ENCODE results near the gene ARHGAP40.

The ARHGAP40 gene

DNA sequence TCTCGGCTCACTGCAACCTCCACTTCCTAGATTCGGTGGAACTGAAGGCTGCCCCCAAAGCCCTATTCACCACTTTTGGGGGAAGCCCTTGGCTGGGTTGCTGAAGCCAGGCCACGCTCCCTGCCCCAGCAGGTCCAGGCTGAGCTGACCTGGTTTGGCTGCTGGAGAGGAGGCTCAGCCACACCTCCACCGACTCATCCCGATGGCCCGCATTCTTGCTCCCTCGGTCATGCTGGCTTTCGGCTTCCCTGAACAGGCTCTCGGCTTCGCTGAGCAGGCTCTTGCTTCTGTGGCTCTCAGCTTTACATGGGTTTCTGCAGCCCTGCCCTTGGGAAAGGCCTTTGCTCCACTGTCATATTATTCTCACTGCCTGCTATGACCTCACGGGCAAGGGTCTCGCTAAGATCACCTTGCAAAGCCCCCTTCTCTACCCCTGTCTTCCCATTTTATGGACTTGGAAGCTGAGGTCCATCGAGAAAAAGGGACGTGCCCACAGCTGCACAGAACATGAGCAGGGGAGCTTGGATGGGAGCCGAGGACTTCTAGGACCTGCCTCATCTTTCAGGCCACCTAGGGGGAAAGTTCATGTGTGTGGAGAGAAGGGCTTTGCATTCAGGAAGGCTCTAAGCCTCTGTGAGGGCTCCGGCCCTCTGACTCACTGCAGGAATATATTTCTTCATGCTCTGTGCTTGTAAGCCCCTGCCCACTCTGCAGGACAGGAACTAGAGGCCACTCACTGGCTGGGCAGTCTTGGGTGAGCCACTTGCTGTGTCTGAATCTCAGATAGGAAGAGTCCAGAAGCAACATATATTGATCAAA is 15.6 kb downstream of the ARHGAP40 start:
- in situ Hi-C loops (cut with MboI; ENCODE audit: low sequenced_read_pairs), result no loop called here

DNA sequence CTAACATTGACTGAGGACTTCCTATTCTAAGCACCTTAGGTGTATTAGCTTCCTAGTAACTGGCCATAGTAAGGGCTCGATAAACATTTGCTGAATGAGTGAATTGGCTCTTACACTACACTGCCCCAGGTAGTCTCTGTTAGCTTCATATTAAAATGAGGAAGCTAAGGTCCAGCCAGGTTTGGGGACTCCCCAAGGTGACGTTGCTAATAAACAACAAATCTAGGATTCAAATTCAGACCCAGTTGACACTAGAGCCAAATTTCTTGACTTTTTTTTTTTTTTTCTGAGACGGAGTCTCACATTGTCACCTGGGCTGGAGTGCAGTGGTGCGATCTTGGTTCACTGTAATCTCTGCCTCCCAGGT is 16.2 kb downstream of the ARHGAP40 start:
- in situ Hi-C loops (cut with MboI; ENCODE audit: low sequenced_read_pairs), result no loop called here

DNA sequence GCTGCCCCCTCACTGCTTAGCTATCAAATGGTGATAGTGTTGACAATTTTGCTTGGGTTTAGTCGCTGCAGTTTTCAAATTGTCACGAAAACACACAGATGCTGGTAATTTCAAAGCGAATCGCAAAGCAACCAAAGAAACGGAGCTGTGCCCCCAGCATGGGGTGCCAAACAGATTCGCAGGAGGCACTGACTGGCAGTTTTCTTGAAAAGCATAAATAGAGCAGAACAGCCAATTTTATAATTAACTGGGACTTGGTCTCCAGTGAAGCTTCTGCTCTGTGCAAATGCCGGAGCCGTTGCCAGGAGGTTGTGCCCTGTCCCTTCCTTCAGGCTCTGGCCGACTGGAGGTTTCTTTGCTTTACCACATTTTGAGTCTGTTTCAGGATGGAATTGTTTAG is 18.8 kb downstream of the ARHGAP40 start:
- in situ Hi-C loops (cut with MboI; ENCODE audit: low sequenced_read_pairs), result no loop called here

DNA sequence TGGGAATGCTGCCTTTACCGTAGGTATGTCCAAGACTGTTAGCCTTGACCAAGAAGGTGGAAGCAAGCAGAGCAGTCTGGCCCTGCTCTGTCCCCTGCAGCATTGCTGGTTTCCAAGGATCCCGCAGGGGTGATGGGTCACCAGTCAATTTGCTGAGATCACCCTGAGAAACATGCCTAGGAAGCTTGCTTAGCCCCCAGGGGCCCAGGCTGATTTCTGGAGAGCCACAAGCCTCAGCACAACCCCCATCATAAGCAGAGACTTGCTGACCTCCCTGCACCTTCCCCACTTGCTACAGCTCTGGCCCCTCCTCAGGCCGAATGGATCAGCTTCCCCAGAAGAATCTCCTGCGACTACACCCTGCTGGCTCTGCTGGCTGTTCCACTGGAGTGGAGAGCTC is 21.5 kb downstream of the ARHGAP40 start:
- in situ Hi-C loops (cut with MboI; ENCODE audit: low sequenced_read_pairs), result no loop called here

DNA sequence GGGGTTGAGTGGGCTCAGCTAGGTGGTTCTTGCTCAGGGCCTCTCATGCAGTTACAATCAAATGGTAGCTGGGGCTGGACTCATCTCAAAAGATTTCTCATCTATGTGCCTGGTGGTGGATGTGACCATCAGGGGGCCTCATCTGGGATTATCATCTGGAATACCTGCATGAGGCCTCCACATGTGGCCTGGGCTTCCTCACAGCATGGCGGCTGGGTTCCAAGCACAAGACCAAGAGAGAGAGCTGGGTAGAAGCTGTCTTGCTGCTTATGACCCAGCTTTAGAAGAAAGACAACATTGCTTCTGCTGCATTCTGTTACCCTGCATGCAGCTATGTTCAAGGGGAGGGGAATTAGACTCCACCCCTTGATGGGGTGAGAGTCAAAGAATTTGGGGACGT is 22.5 kb downstream of the ARHGAP40 start:
- in situ Hi-C loops (cut with MboI; ENCODE audit: low sequenced_read_pairs), result no loop called here

DNA sequence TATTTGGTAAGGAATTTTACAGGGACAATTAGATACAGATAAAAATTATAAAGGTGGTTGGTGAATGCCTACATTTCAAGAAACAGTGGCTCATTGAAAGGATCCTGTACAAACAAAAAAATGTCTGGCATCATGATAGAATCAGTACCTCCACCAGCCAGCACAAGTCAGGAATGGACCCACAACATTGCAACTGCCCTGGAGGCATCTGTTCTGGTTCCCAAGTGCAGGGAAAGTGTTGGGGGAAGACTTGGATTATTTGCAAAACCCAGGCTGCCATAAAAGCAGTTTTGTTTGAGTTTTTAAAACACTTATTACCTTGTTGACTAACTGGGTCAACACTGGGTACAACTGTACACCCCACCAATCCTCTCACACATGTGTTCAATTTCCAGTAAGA is 24.3 kb downstream of the ARHGAP40 start:
- in situ Hi-C loops (cut with MboI; ENCODE audit: low sequenced_read_pairs), result loop anchor here (25.0 kb wide), 2 partner anchors 286 to 411 kb away; no protein-coding TSS in a partner anchor

DNA sequence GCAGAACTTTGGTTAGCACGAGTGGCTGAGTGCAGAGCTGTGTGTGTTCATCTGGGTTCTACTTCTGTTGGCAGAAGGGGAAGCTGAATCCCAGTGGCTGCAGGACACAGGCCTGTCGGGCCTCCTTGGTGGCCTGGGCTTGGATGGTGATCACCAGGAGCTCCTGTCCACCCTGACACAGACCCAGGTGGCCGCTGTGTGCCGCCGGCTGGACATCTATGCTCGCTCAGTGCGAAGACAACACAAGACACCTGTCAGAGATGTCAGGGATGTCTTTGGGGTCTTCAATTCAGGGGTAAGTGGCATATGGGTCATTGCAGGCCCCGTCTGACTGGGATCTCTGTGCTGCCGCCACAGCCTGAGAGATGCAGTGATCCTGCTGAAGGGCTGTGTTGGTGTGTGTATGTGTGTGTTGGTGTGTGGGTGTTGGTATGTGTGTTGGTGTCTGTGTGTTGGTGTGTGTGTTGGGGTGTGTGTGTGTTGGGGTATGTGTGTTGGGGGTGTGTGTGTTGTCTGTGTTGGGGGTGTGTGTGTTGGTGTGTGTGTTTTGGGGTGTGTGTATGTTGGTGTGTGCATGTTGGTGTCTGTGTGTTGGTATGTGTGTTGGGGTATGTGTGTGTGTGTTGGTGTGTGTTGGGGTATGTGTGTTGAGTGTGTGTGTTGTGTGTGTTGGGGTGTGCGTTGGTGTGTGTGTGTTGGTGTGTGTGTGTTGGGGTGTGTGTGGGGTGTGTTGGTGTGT is 25.5 kb downstream of the ARHGAP40 start:
- in situ Hi-C loops (cut with MboI; ENCODE audit: low sequenced_read_pairs), result loop anchor here (25.0 kb wide), 2 partner anchors 285 to 410 kb away; no protein-coding TSS in a partner anchor

DNA sequence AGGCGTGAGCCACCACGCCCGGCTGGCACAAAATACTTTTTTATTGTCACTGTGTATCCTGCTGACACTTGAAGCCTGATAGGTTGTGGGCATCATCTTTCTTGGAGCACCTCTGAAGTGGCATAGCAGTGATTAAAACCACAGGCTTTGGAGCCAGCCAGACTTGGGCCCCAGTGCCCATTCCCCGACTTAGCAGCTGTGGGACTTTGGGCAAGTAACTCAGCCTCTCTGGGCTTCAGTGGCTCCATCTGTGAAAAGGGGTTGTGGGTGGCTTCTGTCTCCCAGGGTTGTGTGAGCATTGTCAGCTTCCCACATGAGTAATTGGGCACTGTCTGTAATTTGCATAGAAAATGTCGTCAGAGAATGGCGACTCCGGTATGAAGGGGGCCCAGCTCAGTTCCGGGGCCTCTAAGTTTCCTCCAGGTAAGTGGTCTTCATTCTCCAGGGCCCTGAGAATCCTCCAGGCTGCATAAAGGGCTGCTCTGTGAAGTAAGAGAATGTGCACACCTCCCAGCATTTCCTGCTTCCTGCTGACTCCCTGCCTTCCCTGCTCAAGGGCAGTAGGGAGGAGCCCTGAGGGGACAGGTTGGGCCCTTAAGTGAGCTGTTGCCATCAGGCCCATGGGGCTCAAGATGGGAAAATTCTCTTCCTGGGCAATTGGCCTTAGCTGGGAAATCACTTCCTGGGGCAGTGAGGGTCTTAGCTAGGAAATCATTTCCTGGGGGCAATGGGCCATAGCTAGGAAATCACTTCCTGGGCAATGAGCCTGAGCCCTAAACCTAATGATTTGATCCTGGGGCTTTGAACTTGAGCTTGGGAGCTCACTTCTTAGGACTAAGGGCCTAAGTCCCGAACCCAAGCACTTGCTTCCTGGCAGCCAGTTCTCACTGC is 27.2 kb downstream of the ARHGAP40 start:
- in situ Hi-C loops (cut with MboI; ENCODE audit: low sequenced_read_pairs), result loop anchor here (25.0 kb wide), 2 partner anchors 283 to 408 kb away; no protein-coding TSS in a partner anchor

DNA sequence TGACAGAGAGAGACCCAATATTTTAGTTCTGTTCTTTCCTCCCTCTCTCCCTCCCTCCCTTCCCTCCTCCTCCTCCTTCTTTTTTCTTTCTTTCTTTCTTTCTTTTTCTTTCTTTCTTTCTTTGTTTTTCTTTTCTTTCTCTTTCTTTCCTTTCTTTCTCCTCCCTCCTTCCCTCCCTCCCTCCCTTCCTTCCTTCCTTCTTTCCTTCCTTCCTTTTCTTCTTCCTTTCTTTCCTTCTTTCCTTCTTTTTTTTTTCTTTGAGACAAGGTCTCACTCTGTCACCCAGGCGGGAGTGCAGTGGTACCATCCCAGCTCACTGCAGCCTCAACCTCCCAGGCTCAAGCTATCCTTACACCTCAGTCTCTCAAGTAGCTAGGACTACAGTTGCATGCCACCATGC is 28.4 kb downstream of the ARHGAP40 start:
- in situ Hi-C loops (cut with MboI; ENCODE audit: low sequenced_read_pairs), result loop anchor here (25.0 kb wide), 2 partner anchors 282 to 407 kb away; no protein-coding TSS in a partner anchor

DNA sequence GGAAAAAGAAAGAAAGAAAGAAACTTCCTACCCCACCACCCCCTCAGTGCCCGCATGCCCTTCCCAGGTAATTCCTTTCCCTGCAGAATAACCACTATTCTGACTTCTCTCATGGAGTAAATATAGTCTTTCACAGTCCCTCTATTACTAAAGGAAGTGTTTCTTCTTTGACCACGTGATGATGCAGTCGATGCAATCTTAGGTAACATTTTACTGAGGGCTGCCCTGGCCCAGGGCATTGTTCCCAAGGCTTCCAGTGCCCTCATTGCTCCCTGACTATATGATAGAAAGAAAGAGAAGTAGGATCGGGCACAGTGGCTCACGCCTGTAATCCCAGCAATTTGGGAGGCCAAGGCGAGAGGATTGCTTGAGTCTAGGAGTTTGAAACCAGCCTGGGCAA is 29.1 kb downstream of the ARHGAP40 start:
- in situ Hi-C loops (cut with MboI; ENCODE audit: low sequenced_read_pairs), result loop anchor here (25.0 kb wide), 2 partner anchors 282 to 407 kb away; no protein-coding TSS in a partner anchor

DNA sequence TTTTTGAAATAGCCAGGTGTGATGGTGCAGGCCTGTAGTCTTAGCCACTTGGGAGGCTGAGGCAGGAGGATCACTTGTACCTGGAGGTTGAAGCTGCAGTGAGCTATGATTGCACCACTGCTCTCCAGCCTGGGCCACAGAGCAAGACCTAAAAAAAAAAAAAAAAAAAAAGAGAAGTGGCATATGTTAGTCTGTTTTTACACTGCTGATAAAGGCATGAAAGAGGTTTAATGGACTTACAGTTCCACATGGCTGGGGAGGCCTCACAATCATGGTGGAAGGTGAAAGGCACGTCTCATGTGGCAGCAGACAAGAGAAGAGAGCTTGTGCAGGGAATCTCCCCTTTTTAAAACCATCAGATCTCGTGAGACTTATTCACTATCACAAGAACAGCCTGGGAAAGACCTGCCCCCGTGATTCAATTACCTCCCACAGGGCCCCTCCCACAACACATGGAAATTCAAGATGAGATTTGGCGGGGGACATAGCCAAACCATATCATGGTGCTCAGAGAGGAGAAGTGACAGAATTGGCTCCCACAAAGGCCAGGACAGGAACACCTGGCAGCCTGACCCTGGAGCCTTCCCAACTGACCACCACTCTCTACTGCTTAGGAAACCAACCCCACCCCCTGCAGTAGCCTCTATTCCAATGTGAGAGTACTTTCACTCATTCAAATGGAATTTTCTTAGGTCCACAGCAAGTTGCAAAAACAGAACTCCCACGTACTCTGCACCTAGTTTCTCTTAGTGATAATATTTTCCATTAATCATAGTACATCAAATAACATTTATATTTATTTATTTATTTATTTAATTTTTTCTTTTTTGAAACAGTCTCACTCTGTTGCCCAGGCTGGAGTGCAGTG is 29.8 kb downstream of the ARHGAP40 start:
- in situ Hi-C loops (cut with MboI; ENCODE audit: low sequenced_read_pairs), result loop anchor here (25.0 kb wide), 2 partner anchors 281 to 406 kb away; no protein-coding TSS in a partner anchor

DNA sequence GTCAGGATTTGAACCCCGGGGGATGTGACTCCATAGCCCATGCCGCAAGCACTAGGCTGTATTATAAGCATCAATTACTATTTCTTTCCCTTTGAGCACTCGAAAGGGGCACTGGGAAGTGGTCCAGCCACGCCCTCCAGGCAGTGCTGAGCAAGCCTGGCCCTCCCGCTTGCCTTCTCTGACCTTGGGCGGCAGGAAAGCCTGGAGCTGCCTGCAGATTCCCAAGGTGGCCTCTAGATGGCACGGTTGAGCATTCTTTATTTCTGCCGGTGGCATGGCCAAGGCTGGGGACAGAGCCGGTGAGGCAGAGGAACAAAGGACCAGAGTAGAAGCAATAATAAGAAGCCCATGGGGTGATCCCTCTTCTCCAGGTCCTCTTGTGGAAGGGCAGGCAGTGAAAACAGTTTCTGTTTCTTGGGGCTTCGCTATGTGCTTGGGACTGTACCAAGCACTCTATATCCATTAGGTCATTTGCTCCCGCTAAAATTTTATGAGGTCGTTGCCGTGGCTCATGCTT is 32.0 kb downstream of the ARHGAP40 start:
- in situ Hi-C loops (cut with MboI; ENCODE audit: low sequenced_read_pairs), result loop anchor here (25.0 kb wide), 2 partner anchors 279 to 404 kb away; no protein-coding TSS in a partner anchor

DNA sequence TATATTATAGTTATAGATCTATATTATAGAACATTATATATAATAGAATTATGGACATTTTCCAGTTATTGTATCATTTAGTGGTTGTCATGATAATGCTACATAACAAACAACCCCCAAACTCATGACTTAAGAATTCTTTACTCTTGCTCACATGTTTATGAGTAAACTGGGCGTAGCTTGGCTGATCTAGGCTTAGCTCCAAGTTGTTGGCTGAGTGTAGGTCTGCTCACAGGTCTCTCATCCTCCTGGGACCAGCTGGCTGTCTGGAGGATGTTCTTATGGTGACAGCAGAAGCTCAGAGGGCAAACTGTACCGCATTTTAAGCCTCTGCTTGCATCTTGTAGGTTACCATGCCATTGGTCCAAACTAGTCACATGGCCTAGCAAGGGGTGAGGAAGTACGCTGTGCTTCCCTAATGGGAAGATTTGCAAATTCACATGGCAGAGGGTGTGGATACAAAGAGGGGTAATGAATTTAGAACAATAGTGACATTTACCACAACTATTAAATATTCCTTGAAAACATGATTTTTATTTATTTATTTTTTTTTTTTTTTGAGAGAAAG is 34.2 kb downstream of the ARHGAP40 start:
- in situ Hi-C loops (cut with MboI; ENCODE audit: low sequenced_read_pairs), result loop anchor here (25.0 kb wide), 2 partner anchors 276 to 401 kb away; no protein-coding TSS in a partner anchor

DNA sequence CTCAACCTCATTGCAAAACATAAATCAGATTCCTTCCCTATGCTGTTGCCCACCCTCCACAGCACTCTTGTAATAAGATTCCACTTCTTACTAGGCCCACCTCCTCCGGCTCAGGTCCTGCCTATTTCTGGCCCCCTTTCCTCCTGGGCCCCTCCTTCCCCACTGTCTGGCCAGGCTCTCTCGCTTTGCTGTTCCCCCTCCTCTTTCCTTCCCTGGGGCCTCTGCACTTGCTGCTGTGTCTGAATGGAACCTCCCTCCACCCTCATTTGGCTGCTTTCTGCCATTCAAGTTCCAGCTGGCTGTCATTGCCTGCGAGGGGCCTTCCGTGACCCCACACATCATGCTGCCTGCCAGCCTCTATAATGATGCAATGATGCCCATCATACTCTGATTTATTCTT is 38.9 kb downstream of the ARHGAP40 start:
- in situ Hi-C loops (cut with MboI; ENCODE audit: low sequenced_read_pairs), result loop anchor here (25.0 kb wide), 2 partner anchors 272 to 397 kb away; no protein-coding TSS in a partner anchor

DNA sequence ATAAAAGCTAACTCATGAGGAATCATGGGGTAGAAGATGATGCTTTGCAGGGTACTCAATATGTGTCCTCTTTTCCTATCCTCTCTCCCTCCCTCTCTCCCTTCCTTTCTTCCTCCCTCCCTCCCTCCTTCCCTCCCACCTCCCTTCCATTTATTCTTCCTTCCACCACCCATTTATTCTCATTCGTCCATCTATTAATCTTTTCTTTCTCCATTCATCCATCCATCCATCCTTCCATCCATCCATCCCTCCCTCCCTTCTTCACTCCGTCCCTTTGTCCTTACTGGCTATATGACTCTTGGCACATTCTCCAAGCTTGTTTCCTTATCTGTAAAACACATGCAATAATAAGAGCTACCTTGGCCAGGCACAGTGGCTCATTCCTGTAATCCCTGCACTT is 40.9 kb downstream of the ARHGAP40 start:
- in situ Hi-C loops (cut with MboI; ENCODE audit: low sequenced_read_pairs), result loop anchor here (25.0 kb wide), 2 partner anchors 270 to 395 kb away; no protein-coding TSS in a partner anchor

DNA sequence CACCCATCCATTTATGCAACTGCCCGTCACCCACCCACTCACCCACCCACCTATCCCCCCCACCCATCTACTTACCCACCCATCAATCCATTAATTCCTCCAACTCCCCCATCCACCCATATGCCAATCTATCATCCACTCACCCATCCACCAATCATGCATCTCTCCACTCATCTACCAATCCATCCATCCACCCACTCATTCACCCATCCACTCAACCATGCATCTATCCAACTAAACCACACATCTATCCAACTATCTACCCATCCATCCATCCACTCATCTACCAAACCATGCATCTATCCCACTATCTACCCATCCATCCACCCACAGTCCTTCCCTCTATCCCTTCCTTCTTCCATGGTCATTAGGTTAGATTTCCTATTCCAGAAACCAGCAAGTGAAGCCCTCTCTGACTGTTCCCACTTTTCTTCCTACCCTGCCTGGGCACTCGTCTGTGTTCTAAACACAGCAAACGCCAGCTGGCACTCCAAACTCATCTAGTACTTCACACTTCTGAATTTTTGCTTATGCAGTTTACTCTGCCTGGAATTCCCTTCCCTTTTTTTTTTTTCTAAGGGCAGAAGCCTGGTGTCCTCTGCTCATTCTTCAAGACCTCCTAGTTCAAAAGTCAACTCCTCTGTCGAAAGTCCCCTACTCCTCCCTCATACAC is 43.1 kb downstream of the ARHGAP40 start:
- in situ Hi-C loops (cut with MboI; ENCODE audit: low sequenced_read_pairs), result loop anchor here (25.0 kb wide), 2 partner anchors 268 to 393 kb away; no protein-coding TSS in a partner anchor

DNA sequence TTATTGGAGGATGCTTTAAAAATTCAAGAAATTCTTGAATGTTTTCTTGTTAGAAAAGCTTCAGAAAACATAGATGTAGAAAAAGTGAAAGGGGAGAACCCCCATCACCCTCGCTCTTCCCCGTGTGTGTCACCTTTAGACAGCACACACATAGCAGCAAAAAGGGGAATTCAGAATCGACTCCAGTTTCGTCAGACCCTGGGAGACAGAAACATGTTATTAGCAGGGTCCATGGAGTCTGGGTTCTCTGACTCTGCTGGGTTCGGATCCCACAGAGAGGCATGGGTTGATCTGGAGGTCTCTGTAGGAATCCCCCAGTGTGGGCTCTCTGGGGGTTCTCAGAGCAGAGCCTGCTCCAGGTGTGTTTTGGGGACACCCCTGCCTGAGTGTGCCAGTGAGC is 43.7 kb downstream of the ARHGAP40 start:
- in situ Hi-C loops (cut with MboI; ENCODE audit: low sequenced_read_pairs), result loop anchor here (25.0 kb wide), 2 partner anchors 267 to 392 kb away; no protein-coding TSS in a partner anchor
